Osteocyte (in vitro differentiated cells): ENCODE data around the gene TMEM235. TPM values are rescaled to one million over a fixed set of nuclear protein-coding genes. Genes with fewer than 3 reads are reported as not detected.

Experiments
- DNase-seq: peaks from one replicate; pipeline ENCODE4 v3.0.0; 2021; ENCODE audit warnings: mixed read lengths; ENCODE audit not compliant: unreplicated experiment; ENCODE audit errors: extremely low spot score
- H3K27ac Mint-ChIP-seq: one replicate; pipeline ENCODE4 v1.8.0; 2021; ENCODE audit warnings: mild to moderate bottlenecking, mixed read lengths; ENCODE audit not compliant: unreplicated experiment
- H3K27me3 Mint-ChIP-seq: one replicate; pipeline ENCODE4 v1.8.0; 2021; ENCODE audit warnings: mixed read lengths; ENCODE audit not compliant: unreplicated experiment
- H3K36me3 Mint-ChIP-seq: one replicate; pipeline ENCODE4 v1.8.0; 2021; ENCODE audit warnings: mixed read lengths; ENCODE audit not compliant: unreplicated experiment
- H3K4me1 Mint-ChIP-seq: one replicate; pipeline ENCODE4 v1.8.0; 2021; ENCODE audit warnings: mixed read lengths; ENCODE audit not compliant: unreplicated experiment
- H3K4me3 Mint-ChIP-seq: one replicate; pipeline ENCODE4 v1.8.0; 2021; ENCODE audit warnings: mild to moderate bottlenecking, moderate library complexity, mixed read lengths; ENCODE audit not compliant: unreplicated experiment
- H3K9me3 Mint-ChIP-seq: one replicate; pipeline ENCODE4 v1.8.0; 2021; ENCODE audit warnings: mixed read lengths; ENCODE audit not compliant: unreplicated experiment
- CTCF ChIP-seq: fragments of 200-600 bp; sonication (generic); IDR thresholded peaks from 2 replicates; pipeline ENCODE4 v1.5.0; 2021; ENCODE audit warnings: antibody characterized with exemption, mild to moderate bottlenecking, moderate library complexity
- total RNA-seq: library from RNA; stranded (reverse); gene quantifications from 2 replicates; pipeline ENCODE4 v1.2.1, GENCODE V29; 2021

Gene TMEM235
- total RNA-seq, 1 donor from 2014 or later: not detected

- H3K4me1 Mint-ChIP-seq: peaks cover 31% of the 10 kb centered on the region
Measured at GRCh38 chr17:78265121-78265520, 33.7 kb downstream of the TMEM235 start.

GRCh38 chr17:78266231-78266631 lies 34.8 kb downstream of the TMEM235 start:
- Mint-ChIP-seq H3K36me3 (no peaks in the 10 kb centered on the region), H3K27me3 (no peaks in the 10 kb centered on the region), H3K4me3 (no peak overlapping the region), H3K9me3 (no peaks in the 10 kb centered on the region), H3K27ac (no peak overlapping the region), H3K4me1 (peaks cover 41% of the 10 kb centered on the region)
- TF ChIP-seq CTCF: no peak
- DNase-seq: no peak

More at GRCh38 chr17:78265121-78265520, 33.7 kb downstream of the TMEM235 start:
- Mint-ChIP-seq H3K27me3 (no peaks in the 10 kb centered on the region), H3K27ac (no peak overlapping the region), H3K36me3 (no peaks in the 10 kb centered on the region), H3K9me3 (no peaks in the 10 kb centered on the region), H3K4me3 (no peak overlapping the region)
- TF ChIP-seq CTCF: no peak
- DNase-seq: no peak

GRCh38 chr17:78266771-78267170 lies 35.3 kb downstream of the TMEM235 start:
- no peak for TF ChIP-seq CTCF
- Mint-ChIP-seq H3K4me1 (peaks cover 41% of the 10 kb centered on the region), H3K36me3 (no peaks in the 10 kb centered on the region), H3K27me3 (no peaks in the 10 kb centered on the region), H3K4me3 (no peak overlapping the region), H3K9me3 (no peaks in the 10 kb centered on the region), H3K27ac (no peak overlapping the region)
- DNase-seq: no peak

- Mint-ChIP-seq H3K36me3 (no peaks in the 10 kb centered on the region), H3K27me3 (no peaks in the 10 kb centered on the region), H3K9me3 (no peaks in the 10 kb centered on the region), H3K4me3 (no peak overlapping the region), H3K27ac (no peak overlapping the region), H3K4me1 (peaks cover 43% of the 10 kb centered on the region)
- TF ChIP-seq CTCF: no peak
- DNase-seq: no peak
Measured at GRCh38 chr17:78267253-78268073, 36.0 kb downstream of the TMEM235 start.

- Mint-ChIP-seq H3K4me1 (peaks cover 40% of the 10 kb centered on the region), H3K27ac (no peak overlapping the region)
Measured at GRCh38 chr17:78268191-78268874, 36.9 kb downstream of the TMEM235 start.

More at GRCh38 chr17:78268191-78268874, 36.9 kb downstream of the TMEM235 start:
- DNase-seq: no peak
- no peak overlapping the region for H3K4me3 Mint-ChIP-seq
- H3K27me3 Mint-ChIP-seq: no peaks in the 10 kb centered on the region
- H3K36me3 Mint-ChIP-seq: no peaks in the 10 kb centered on the region
- no peaks in the 10 kb centered on the region for H3K9me3 Mint-ChIP-seq
- no peak for TF ChIP-seq CTCF
